H9 (cell line): ENCODE results near the gene SLC9A7. TPM values are rescaled to one million over a fixed set of nuclear protein-coding genes. Genes with fewer than 3 reads are reported as not detected.

Experiments used
- DNase-seq: peaks from one replicate; pipeline ENCODE4 v3.0.0-alpha.2; 2017
- H2AFZ ChIP-seq: one replicate; pipeline ENCODE4 v1.6.1; 2013; ENCODE audit warnings: mild to moderate bottlenecking, low read length, control low read depth, moderate library complexity
- H2AK5ac ChIP-seq: 2 replicates; pipeline ENCODE4 v1.6.1; 2013; ENCODE audit warnings: low read length, control low read depth, mixed read lengths; ENCODE audit not compliant: insufficient read length
- H2BK120ac ChIP-seq: one replicate; pipeline ENCODE4 v1.6.1; 2013; ENCODE audit warnings: low read depth, mild to moderate bottlenecking, low read length, control low read depth, inconsistent platforms; ENCODE audit not compliant: poor library complexity, severe bottlenecking
- H2BK12ac ChIP-seq: 2 replicates; pipeline ENCODE4 v1.6.1; 2013; ENCODE audit warnings: low read length, control low read depth, mixed read lengths, low read depth; ENCODE audit not compliant: insufficient read length
- H2BK15ac ChIP-seq: 2 replicates; pipeline ENCODE4 v1.6.1; 2013; ENCODE audit warnings: low read depth, low read length, control low read depth
- H2BK20ac ChIP-seq: one replicate; pipeline ENCODE4 v1.6.1; 2013; ENCODE audit warnings: low read depth, mild to moderate bottlenecking, low read length, control low read depth, inconsistent platforms; ENCODE audit not compliant: poor library complexity, severe bottlenecking
- H2BK5ac ChIP-seq: 2 replicates; pipeline ENCODE4 v1.6.1; 2013; ENCODE audit warnings: low read length, control low read depth, mixed read lengths; ENCODE audit not compliant: insufficient read length
- H3K14ac ChIP-seq: 2 replicates; pipeline ENCODE4 v1.6.1; 2013; ENCODE audit warnings: low read length, control low read depth; ENCODE audit not compliant: insufficient read depth
- H3K18ac ChIP-seq: 2 replicates; pipeline ENCODE4 v1.6.1; 2013; ENCODE audit warnings: low read depth, mild to moderate bottlenecking, mixed read lengths, low read length, control low read depth; ENCODE audit not compliant: insufficient read length
- H3K23ac ChIP-seq: 2 replicates; pipeline ENCODE4 v1.6.1; 2013; ENCODE audit warnings: low read length, control low read depth, mixed read lengths, low read depth; ENCODE audit not compliant: insufficient read length
- H3K23me2 ChIP-seq: 2 replicates; pipeline ENCODE4 v1.6.1; 2013; ENCODE audit warnings: low read depth, mild to moderate bottlenecking, mixed read lengths, low read length, control low read depth; ENCODE audit not compliant: insufficient read length, poor library complexity, severe bottlenecking
- H3K27ac ChIP-seq: 2 replicates; pipeline ENCODE4 v1.5.1; 2013; ENCODE audit warnings: low read length, control low read depth, mixed read lengths, low read depth; ENCODE audit not compliant: insufficient read length
- H3K27me3 ChIP-seq: 2 replicates; pipeline ENCODE4 v1.6.1; 2013; ENCODE audit warnings: low read length, control low read depth, inconsistent platforms; ENCODE audit not compliant: insufficient read depth
- H3K4ac ChIP-seq: 2 replicates; pipeline ENCODE4 v1.6.1; 2013; ENCODE audit warnings: low read depth, mild to moderate bottlenecking, control low read depth, inconsistent platforms, low read length, moderate library complexity
- H3K4me1 ChIP-seq: 2 replicates; pipeline ENCODE4 v1.6.1; 2013; ENCODE audit warnings: low read length, control low read depth, inconsistent platforms; ENCODE audit not compliant: insufficient read depth
- H3K4me2 ChIP-seq: 2 replicates; pipeline ENCODE4 v1.6.1; 2013; ENCODE audit warnings: low read length, control low read depth, mixed read lengths; ENCODE audit not compliant: insufficient read length, insufficient read depth
- H3K56ac ChIP-seq: 2 replicates; pipeline ENCODE4 v1.6.1; 2013; ENCODE audit warnings: low read depth, mild to moderate bottlenecking, mixed read lengths, low read length, control low read depth; ENCODE audit not compliant: insufficient read length
- H3K79me1 ChIP-seq: 2 replicates; pipeline ENCODE4 v1.6.1; 2013; ENCODE audit warnings: low read depth, mild to moderate bottlenecking, moderate library complexity, low read length, control low read depth, inconsistent platforms; ENCODE audit not compliant: insufficient read depth, poor library complexity, severe bottlenecking
- H3K79me2 ChIP-seq: 2 replicates; pipeline ENCODE4 v1.6.1; 2013; ENCODE audit warnings: low read length, control low read depth, inconsistent platforms; ENCODE audit not compliant: insufficient read depth
- H3K9ac ChIP-seq: 2 replicates; pipeline ENCODE4 v1.6.1; 2013; ENCODE audit warnings: low read length, control low read depth, mixed read lengths; ENCODE audit not compliant: insufficient read length; ENCODE audit errors: extremely low read depth
- H3K9me3 ChIP-seq: one replicate; pipeline ENCODE4 v1.6.1; 2013; ENCODE audit warnings: low read depth, low read length, inconsistent platforms; ENCODE audit not compliant: control insufficient read depth
- H3T11ph ChIP-seq: one replicate; pipeline ENCODE4 v1.6.1; 2013; ENCODE audit warnings: mild to moderate bottlenecking, low read length, control low read depth, inconsistent platforms
- H4K20me1 ChIP-seq: one replicate; pipeline ENCODE4 v1.6.1; 2013; ENCODE audit not compliant: control insufficient read depth, insufficient read length, insufficient read depth
- H4K5ac ChIP-seq: 2 replicates; pipeline ENCODE4 v1.6.1; 2013; ENCODE audit warnings: low read depth, mild to moderate bottlenecking, mixed read lengths, low read length, control low read depth; ENCODE audit not compliant: insufficient read length
- H4K8ac ChIP-seq: replicated peaks from 2 replicates; pipeline ENCODE4 v1.6.1; 2013; ENCODE audit warnings: low read length, control low read depth, mixed read lengths, low read depth; ENCODE audit not compliant: insufficient read length
- H4K91ac ChIP-seq: 2 replicates; pipeline ENCODE4 v1.6.1; 2013; ENCODE audit warnings: low read depth, mild to moderate bottlenecking, moderate library complexity, mixed read lengths, low read length, control low read depth; ENCODE audit not compliant: insufficient read length
- H3K27ac Mint-ChIP-seq, 3 experiments: 2 replicates in 2 of 3; 3 replicates in 1 of 3; pipeline ENCODE4 v1.8.0; 2020 to 2021; ENCODE audit warnings: mixed read lengths in 3 of 3, mild to moderate bottlenecking in 1 of 3, moderate library complexity in 1 of 3
- H3K27me3 Mint-ChIP-seq: 2 replicates; pipeline ENCODE4 v1.8.0; 2021; ENCODE audit warnings: low read depth, mild to moderate bottlenecking, moderate library complexity, mixed read lengths
- H3K36me3 Mint-ChIP-seq, 3 experiments: 2 replicates in 2 of 3; 3 replicates in 1 of 3; pipeline ENCODE4 v1.8.0; 2020 to 2021; ENCODE audit warnings: low read depth in 3 of 3, mixed read lengths in 3 of 3; ENCODE audit not compliant: insufficient read depth in 1 of 3
- H3K4me1 Mint-ChIP-seq, 2 experiments: 2 replicates each; pipeline ENCODE4 v1.8.0; 2020; ENCODE audit warnings: mixed read lengths in 2 of 2
- H3K4me3 Mint-ChIP-seq, 2 experiments: 2 replicates in 1 of 2; 3 replicates in 1 of 2; pipeline ENCODE4 v1.8.0; 2020 to 2021; ENCODE audit warnings: mild to moderate bottlenecking in 2 of 2, mixed read lengths in 2 of 2, moderate library complexity in 1 of 2
- H3K9me3 Mint-ChIP-seq, 2 experiments: 2 replicates in 1 of 2; 3 replicates in 1 of 2; pipeline ENCODE4 v1.8.0; 2020; ENCODE audit warnings: mild to moderate bottlenecking in 2 of 2, mixed read lengths in 2 of 2, moderate library complexity in 1 of 2
- CTCF ChIP-seq: fragments of 200-600 bp; sonication (generic); conservative IDR thresholded peaks from 3 replicates; pipeline ENCODE4 v1.8.0; 2021; ENCODE audit warnings: antibody characterized with exemption, mild to moderate bottlenecking
- WGBS: extraction: QIAGEN DNeasy Blood & Tissue Kit; methylation state at CpG from one replicate; pipeline ENCODE4 v1.1.7; 2013; ENCODE audit warnings: missing lambda C conversion rate, low lambda C conversion rate, mixed read lengths; ENCODE audit not compliant: insufficient read length; ENCODE audit errors: extremely low coverage; 5-methylcytosine and 5-hydroxymethylcytosine counted together
- total RNA-seq: library from RNA; stranded (reverse); gene quantifications from 2 replicates; pipeline ENCODE4 v1.2.1, GENCODE V29; 2021

Gene SLC9A7
- total RNA-seq, 1 experiment from 2014 or later, result 5.9 TPM

- Histone ChIP-seq H4K8ac (no peak overlapping the region), H3K9me3 (peaks cover 31% of the 10 kb centered on the region), H2BK15ac (no peak overlapping the region), H4K5ac (no peak overlapping the region), H2BK5ac (no peak overlapping the region), H2BK20ac (no peak overlapping the region), H3K79me2 (no peaks in the 10 kb centered on the region), H2AFZ (no peak overlapping the region), H3K27me3 (no peaks in the 10 kb centered on the region; the same call in 1 of the 2 replicates), H3K9ac (no peak overlapping the region), H4K20me1 (no peaks in the 10 kb centered on the region), H3K4me2 (no peak overlapping the region), H2AK5ac (no peak overlapping the region), H3K18ac (no peak overlapping the region), H4K91ac (no peak overlapping the region), H3K4ac (no peak overlapping the region), H3K4me1 (peaks cover 4% of the 10 kb centered on the region; the same call in 1 of the 2 replicates), H3T11ph (no peak overlapping the region), H3K27ac (no peak overlapping the region), H3K23me2 (no peaks in the 10 kb centered on the region), H2BK12ac (no peak overlapping the region), H3K79me1 (no peaks in the 10 kb centered on the region), H3K14ac (no peak overlapping the region), H3K56ac (no peak overlapping the region), H2BK120ac (no peak overlapping the region), H3K23ac (no peak overlapping the region)
- peaks cover 68 to 72% of the 10 kb centered on the region in 2 experiments for H3K9me3 Mint-ChIP-seq
- no CpG with 5 or more reads among the region's 4 CpGs for WGBS
- H3K4me1 Mint-ChIP-seq, result peaks cover 19 to 25% of the 10 kb centered on the region in 2 experiments
- H3K27ac Mint-ChIP-seq, result peak overlapping the region in 2 of 3 experiments; percentile 16 to 36; a peak in 1 of 7 replicates
- peaks cover 9 to 40% (median 29%) of the 10 kb centered on the region in 3 experiments; a peak in 6 of 7 replicates for H3K36me3 Mint-ChIP-seq
- TF ChIP-seq CTCF, result no peak
- H3K27me3 Mint-ChIP-seq, result no peaks in the 10 kb centered on the region; the same call in 1 of the 2 replicates
- H3K4me3 Mint-ChIP-seq, result no peak overlapping the region
- DNase-seq, result no peak
Observed at GRCh38 chrX:46627062-46627461, 131.9 kb downstream of the SLC9A7 start.
